IgD-negative memory B cell (primary cell): ENCODE results near the gene RNF217. TPM values are rescaled to one million over a fixed set of nuclear protein-coding genes. Genes with fewer than 3 reads are reported as not detected.

ENCODE experiments used
- H3K27ac Mint-ChIP-seq, 3 donors: one replicate each; pipeline ENCODE4 v1.8.0; 2020 to 2022; ENCODE audit warnings: mild to moderate bottlenecking in 3 of 3, mixed read lengths in 3 of 3, moderate library complexity in 1 of 3
- H3K27me3 Mint-ChIP-seq: one replicate; pipeline ENCODE4 v1.8.0; 2021; ENCODE audit warnings: mixed read lengths
- H3K36me3 Mint-ChIP-seq: one replicate; pipeline ENCODE4 v1.8.0; 2020; ENCODE audit warnings: mild to moderate bottlenecking, mixed read lengths
- H3K4me1 Mint-ChIP-seq, 3 donors: one replicate each; pipeline ENCODE4 v1.8.0; 2020 to 2022; ENCODE audit warnings: mixed read lengths in 3 of 3, mild to moderate bottlenecking in 1 of 3
- H3K4me3 Mint-ChIP-seq, 4 donors: one replicate each; pipeline ENCODE4 v1.8.0; 2020 to 2022; ENCODE audit warnings: mild to moderate bottlenecking in 4 of 4, mixed read lengths in 4 of 4, moderate library complexity in 3 of 4
- H3K9me3 Mint-ChIP-seq, 3 donors: one replicate each; pipeline ENCODE4 v1.8.0; 2020 to 2021; ENCODE audit warnings: mixed read lengths in 3 of 3, mild to moderate bottlenecking in 1 of 3
- polyA plus RNA-seq: library from polyadenylated mRNA; unstranded; fragments of 300-500 nt; fragmentation: Illumina TruSeq; gene quantifications from one replicate; pipeline ENCODE4 v1.2.3, GENCODE V29; 2021

RNF217 gene
- polyA plus RNA-seq, 1 donor from 2014 or later: not detected

GRCh38 chr6:124990988-124991387 is 28.8 kb downstream of the RNF217 start:
- no peaks in the 10 kb centered on the region for H3K27me3 Mint-ChIP-seq
- no peaks in the 10 kb centered on the region for H3K36me3 Mint-ChIP-seq
- H3K4me1 Mint-ChIP-seq: no peaks in the 10 kb centered on the region
- no peak overlapping the region for H3K27ac Mint-ChIP-seq
- peaks cover 0 to 4% (median 3%) of the 10 kb centered on the region in 3 donors for H3K9me3 Mint-ChIP-seq
- no peak overlapping the region for H3K4me3 Mint-ChIP-seq

GRCh38 chr6:124991764-124992295 is 29.6 kb downstream of the RNF217 start:
- Mint-ChIP-seq H3K27me3 (no peaks in the 10 kb centered on the region), H3K27ac (no peak overlapping the region), H3K36me3 (no peaks in the 10 kb centered on the region), H3K4me3 (no peak overlapping the region), H3K4me1 (no peaks in the 10 kb centered on the region), H3K9me3 (peaks cover 0 to 4% (median 3%) of the 10 kb centered on the region in 3 donors)

- H3K36me3 Mint-ChIP-seq: no peaks in the 10 kb centered on the region
- H3K27me3 Mint-ChIP-seq: peaks cover 2% of the 10 kb centered on the region
- no peaks in the 10 kb centered on the region for H3K4me1 Mint-ChIP-seq
- no peak overlapping the region for H3K4me3 Mint-ChIP-seq
- H3K27ac Mint-ChIP-seq: no peak overlapping the region
- peaks cover 0 to 3% (median 0%) of the 10 kb centered on the region in 3 donors for H3K9me3 Mint-ChIP-seq
Observed at GRCh38 chr6:124993327-124993726, 31.1 kb downstream of the RNF217 start.

DNA sequence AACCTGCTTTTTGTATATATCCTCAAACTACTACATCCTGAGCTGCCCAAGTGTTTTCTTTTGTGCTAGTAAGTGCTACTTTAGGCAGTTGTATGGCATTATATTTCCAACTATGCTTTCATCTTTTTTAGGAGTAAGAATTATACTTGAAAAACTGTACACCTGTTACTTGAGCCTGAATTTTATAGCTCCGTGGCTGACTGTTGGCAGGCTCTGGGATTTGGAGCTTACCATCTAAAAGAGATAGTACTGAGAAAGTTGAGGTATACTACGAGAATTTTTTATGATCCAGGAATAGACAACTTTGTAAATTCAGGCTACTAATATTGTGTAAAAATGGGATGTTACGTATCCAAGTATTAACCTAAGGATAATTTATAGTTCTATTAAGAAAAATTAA is 32.4 kb downstream of the RNF217 start:
- no peak overlapping the region for H3K4me3 Mint-ChIP-seq
- peaks cover 2% of the 10 kb centered on the region for H3K27me3 Mint-ChIP-seq
- H3K36me3 Mint-ChIP-seq: no peaks in the 10 kb centered on the region
- no peaks in the 10 kb centered on the region for H3K4me1 Mint-ChIP-seq
- peaks cover 0 to 3% (median 0%) of the 10 kb centered on the region in 3 donors for H3K9me3 Mint-ChIP-seq
- H3K27ac Mint-ChIP-seq: no peak overlapping the region

GRCh38 chr6:124995131-124995530 is 32.9 kb downstream of the RNF217 start:
- no peaks in the 10 kb centered on the region for H3K36me3 Mint-ChIP-seq
- H3K27me3 Mint-ChIP-seq: peaks cover 2% of the 10 kb centered on the region
- no peaks in the 10 kb centered on the region for H3K4me1 Mint-ChIP-seq
- H3K4me3 Mint-ChIP-seq: no peak overlapping the region
- H3K27ac Mint-ChIP-seq: no peak overlapping the region
- peaks cover 0 to 3% (median 0%) of the 10 kb centered on the region in 3 donors for H3K9me3 Mint-ChIP-seq

DNA sequence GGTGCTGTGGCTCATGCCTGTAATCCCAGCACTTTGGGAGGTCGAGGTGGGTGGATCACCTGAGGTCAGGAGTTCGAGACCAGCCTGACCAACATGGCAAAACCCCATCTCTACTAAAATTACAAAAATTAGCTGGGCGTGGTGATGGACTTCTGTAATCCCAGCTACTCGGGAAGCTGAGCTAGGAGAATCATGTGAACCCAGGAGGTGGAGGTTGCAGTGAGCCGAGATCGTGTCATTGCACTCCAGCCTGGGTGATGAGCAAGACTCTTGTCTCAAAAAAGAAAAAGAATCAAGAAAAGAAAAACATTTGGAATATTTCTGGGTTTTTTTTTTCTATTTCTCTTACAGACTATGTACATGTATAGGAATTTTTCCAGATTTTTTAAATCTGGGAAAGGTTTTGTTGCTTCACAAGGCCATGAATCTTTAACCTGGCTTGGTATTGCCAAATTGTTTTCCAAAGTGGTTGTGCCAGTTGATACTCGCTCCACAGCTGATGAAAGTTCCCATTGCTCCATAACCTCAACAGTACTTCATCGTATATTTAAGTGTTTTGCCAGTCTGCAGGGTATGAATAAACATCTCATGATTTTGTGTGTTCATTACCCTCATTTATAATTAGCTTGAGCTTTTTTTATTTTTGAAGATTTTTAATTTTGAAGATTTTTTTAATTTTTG is 33.5 kb downstream of the RNF217 start:
- no peaks in the 10 kb centered on the region for H3K36me3 Mint-ChIP-seq

GRCh38 chr6:124996411-124996810 is 34.2 kb downstream of the RNF217 start:
- no peak overlapping the region for H3K27ac Mint-ChIP-seq
- H3K27me3 Mint-ChIP-seq: peaks cover 2% of the 10 kb centered on the region
- H3K4me3 Mint-ChIP-seq: no peak overlapping the region
- H3K36me3 Mint-ChIP-seq: no peaks in the 10 kb centered on the region
- H3K4me1 Mint-ChIP-seq: no peaks in the 10 kb centered on the region
- H3K9me3 Mint-ChIP-seq: no peaks in the 10 kb centered on the region

More for the DNA sequence above, 33.5 kb downstream of the RNF217 start:
- Mint-ChIP-seq H3K9me3 (peaks cover 0 to 3% (median 0%) of the 10 kb centered on the region in 3 donors), H3K27ac (no peak overlapping the region), H3K4me3 (no peak overlapping the region), H3K4me1 (no peaks in the 10 kb centered on the region), H3K27me3 (peaks cover 2% of the 10 kb centered on the region)

GRCh38 chr6:124997196-124997875 is 35.1 kb downstream of the RNF217 start:
- no peaks in the 10 kb centered on the region for H3K36me3 Mint-ChIP-seq
- H3K9me3 Mint-ChIP-seq: no peaks in the 10 kb centered on the region
- no peak overlapping the region for H3K4me3 Mint-ChIP-seq
- peaks cover 0 to under 1% (median 0%) of the 10 kb centered on the region in 3 donors for H3K4me1 Mint-ChIP-seq
- no peak overlapping the region for H3K27ac Mint-ChIP-seq
- H3K27me3 Mint-ChIP-seq: peaks cover 2% of the 10 kb centered on the region

DNA sequence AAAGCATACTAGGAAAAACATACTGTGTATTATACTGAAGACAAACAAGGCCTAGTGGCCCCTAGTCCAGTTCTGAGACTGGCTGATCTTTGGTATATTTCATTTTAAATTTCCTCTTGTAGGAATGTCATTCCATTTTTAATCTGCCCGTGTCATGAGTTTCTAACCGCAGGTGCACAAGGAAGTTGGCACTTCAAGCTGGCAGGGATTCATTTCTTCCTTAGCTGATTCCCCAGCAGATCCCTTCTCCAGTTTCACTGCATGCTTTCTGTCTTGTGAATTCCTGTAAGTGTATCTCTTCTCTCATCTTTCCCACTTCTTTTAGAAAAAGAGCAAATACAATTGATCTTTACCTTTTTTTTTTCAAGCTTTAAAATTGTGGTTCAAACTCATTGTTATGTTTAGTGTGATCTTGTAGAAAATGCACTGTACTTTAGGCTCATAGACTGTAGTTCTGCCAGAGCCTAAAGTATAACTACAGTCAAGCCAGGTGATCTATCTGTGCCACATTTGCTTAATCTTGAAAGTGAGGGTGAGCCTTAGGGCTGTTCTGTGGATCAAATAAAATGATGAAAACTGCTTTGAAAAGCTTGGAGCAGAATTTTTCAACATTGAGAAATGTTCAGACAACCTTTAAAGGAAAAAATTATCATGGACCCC is 37.0 kb downstream of the RNF217 start:
- no peaks in the 10 kb centered on the region for H3K36me3 Mint-ChIP-seq
- peaks cover 0 to 3% (median 0%) of the 10 kb centered on the region in 3 donors for H3K4me1 Mint-ChIP-seq
- H3K27me3 Mint-ChIP-seq: peaks cover 2% of the 10 kb centered on the region
- no peak overlapping the region for H3K27ac Mint-ChIP-seq
- no peak overlapping the region for H3K4me3 Mint-ChIP-seq
- no peaks in the 10 kb centered on the region for H3K9me3 Mint-ChIP-seq

GRCh38 chr6:125001684-125002405 is 39.6 kb downstream of the RNF217 start:
- peaks cover 0 to 1% (median 0%) of the 10 kb centered on the region in 3 donors for H3K9me3 Mint-ChIP-seq
- H3K27me3 Mint-ChIP-seq: peaks cover 2% of the 10 kb centered on the region
- H3K36me3 Mint-ChIP-seq: no peaks in the 10 kb centered on the region
- no peak overlapping the region for H3K4me3 Mint-ChIP-seq
- H3K4me1 Mint-ChIP-seq: peaks cover 0 to 3% (median 0%) of the 10 kb centered on the region in 3 donors
- no peak overlapping the region for H3K27ac Mint-ChIP-seq

DNA sequence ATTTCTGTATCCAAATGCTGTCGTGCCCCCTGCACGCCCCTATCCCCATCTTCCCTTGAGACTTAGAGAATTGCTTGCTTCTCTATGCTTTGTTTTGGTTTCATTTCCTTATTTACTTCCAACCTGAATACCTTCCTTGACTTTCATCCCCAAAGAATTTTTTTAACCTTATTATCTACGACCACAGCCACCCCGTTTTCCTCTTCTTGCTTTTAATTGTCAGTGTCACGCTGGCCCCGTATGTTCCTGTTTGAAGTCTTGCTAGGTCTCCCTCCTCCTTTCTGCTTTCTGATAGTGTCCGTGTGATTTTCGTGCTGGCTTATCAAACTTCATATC is 40.1 kb downstream of the RNF217 start:
- Mint-ChIP-seq H3K27me3 (peaks cover 2% of the 10 kb centered on the region), H3K9me3 (peaks cover 0 to 2% (median 1%) of the 10 kb centered on the region in 3 donors), H3K4me3 (no peak overlapping the region), H3K36me3 (no peaks in the 10 kb centered on the region), H3K4me1 (peaks cover 0 to 3% (median 0%) of the 10 kb centered on the region in 3 donors), H3K27ac (no peak overlapping the region)

DNA sequence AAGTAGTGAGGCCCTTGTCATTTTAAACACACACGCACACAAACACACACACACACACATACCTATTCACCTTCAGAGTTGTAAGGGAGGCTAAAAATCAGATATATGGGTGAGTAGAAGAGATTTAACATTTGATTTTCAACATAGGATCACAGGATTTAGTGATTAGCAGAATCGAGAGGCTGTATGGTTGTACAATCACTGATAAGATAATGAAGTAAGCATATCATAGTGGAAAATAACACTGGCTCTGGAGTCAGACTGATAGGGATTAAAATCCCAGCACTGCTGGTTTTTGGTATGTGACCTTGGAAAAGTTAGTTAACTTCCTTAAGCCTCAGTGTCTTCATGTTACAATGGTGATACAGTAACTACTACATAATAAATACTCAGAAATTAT is 40.8 kb downstream of the RNF217 start:
- Mint-ChIP-seq H3K27ac (no peak overlapping the region), H3K4me1 (peaks cover 0 to 3% (median 0%) of the 10 kb centered on the region in 3 donors), H3K36me3 (no peaks in the 10 kb centered on the region), H3K9me3 (peaks cover 0 to 2% (median 1%) of the 10 kb centered on the region in 3 donors), H3K4me3 (no peak overlapping the region), H3K27me3 (peaks cover 1% of the 10 kb centered on the region)

DNA sequence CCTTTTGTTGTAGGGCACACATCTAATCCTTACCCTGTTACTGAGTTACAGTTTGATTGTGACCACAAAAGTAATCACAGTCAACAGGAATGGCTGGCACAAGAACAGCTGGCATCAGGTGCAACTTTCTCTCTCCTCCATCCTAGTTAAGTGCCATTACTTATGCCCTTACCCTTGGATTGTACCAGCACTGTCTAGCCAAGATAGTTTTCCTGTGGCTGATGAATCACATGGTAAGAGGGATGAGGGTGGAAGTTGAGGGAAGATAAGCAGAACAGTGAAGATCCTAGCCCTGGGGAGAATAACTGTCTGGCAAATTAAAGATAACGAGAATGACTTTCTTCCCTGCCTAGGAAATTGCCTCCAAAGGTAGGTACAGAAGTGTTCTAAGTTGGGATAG is 42.0 kb downstream of the RNF217 start:
- peaks cover 0 to 2% (median 1%) of the 10 kb centered on the region in 3 donors for H3K9me3 Mint-ChIP-seq
- H3K4me1 Mint-ChIP-seq: peaks cover 0 to 3% (median 0%) of the 10 kb centered on the region in 3 donors
- H3K27ac Mint-ChIP-seq: no peak overlapping the region

DNA sequence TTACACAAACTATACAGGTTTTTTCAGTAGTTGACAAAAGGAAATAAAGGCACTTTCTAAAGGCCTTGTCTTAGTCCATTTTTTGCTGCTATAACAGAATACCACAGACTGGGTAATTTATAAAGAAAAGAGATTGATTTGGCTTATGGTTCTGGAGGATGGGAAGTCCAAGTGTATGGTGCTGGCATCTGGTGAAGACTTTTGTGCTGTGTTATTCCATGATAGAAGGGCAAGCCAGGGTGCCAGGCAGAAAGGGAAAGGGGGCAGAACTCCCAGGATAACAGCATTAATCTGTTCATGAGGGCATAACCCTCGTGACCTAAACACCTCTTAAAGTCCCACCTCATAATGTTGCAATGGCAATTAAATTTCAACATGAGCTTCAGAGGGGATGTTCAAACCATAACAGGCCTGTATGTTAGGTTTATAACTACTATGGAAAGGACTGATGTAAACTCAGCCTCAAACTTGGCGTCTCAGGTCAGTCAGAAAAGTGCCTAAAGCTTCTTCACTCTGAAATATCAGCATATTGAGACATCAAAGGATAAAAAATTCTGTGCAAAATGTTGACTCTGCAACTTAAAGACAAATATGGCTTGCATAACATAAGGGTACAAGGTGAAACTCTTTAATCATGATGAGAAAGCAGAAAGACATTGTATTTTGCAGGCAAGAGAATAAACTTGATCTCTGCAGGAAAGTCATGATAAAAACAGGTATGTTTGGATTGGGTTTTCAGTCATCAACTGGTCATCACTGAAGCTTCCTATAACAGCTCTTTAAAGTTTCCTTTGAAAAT is 42.8 kb downstream of the RNF217 start:
- no peaks in the 10 kb centered on the region for H3K27me3 Mint-ChIP-seq
- H3K27ac Mint-ChIP-seq: no peak overlapping the region
- H3K4me3 Mint-ChIP-seq: no peak overlapping the region
- H3K36me3 Mint-ChIP-seq: no peaks in the 10 kb centered on the region
- peaks cover 0 to 2% (median 1%) of the 10 kb centered on the region in 3 donors for H3K9me3 Mint-ChIP-seq
- peaks cover 0 to 3% (median 0%) of the 10 kb centered on the region in 3 donors for H3K4me1 Mint-ChIP-seq

More for the DNA sequence above, 42.0 kb downstream of the RNF217 start:
- Mint-ChIP-seq H3K4me3 (no peak overlapping the region), H3K36me3 (no peaks in the 10 kb centered on the region), H3K27me3 (no peaks in the 10 kb centered on the region)
